HG03432 (cell line): ENCODE results near the gene EPB41L5.

Source experiments
- ATAC-seq: cut with Tn5 transposase; IDR thresholded peaks from one replicate; pipeline ENCODE4 v1.9.1; 2021; ENCODE audit warnings: mild to moderate bottlenecking, moderate library complexity; ENCODE audit not compliant: unreplicated experiment

EPB41L5 gene

DNA sequence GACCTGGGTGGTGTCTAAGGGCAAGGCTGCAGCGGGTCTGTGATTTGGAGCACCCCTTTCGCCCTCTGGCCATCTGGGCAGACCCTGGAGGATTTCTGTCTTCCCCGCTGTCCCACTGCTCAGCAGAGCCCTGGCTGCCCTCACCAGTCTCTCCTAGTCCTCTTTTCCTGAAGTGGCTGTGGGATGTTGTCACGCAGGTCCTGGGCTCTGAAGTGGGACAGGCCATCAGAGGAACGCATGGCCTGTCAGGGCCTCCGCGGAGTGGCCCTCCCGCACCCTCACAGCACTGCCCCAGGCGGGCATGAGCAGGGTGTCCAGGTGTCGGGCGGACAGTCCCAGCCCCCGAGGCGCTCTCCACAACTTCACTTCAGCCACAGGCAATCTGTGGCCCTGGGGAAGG, 211.4 kb downstream of the EPB41L5 start:
- ATAC-seq: no peak

DNA sequence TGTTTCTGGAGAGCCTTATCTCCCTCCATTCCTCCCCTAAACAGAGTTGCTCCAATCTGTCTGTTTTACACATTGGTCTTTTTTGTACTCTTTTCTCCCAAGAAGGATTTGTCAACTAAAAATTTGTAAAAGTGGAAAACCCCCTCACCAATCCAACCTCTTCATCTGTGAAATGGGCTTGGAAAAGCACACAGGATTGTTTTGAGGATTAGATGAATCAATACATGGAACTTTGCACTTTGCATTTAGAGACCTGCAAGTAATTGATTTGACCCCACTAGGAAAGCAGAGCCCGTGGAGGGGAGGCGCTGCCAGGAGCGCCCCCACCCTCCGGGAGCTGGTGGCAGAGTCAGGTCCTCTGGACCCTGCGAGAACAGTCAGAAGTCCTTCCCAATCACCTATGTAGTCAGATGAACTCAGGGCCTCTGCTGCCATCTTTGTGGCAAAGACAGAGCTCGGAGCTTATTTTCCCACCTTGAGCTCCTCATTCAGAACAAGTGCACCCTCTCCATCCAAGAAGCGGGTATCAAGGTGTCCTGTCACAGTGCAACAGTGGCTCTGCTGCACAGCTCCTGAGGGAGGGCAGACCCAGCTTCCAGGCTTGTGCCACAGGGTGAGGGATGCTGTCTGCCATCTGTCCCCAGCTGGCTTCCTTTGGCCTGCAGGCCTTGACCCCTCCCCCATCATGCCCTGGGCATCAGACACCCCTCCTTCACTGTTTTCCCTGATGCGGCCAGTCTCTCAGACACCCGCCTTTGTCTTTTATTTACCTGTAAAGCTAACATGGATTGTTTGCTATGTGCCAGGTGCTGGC, 212.1 kb downstream of the EPB41L5 start:
- ATAC-seq: no peak

DNA sequence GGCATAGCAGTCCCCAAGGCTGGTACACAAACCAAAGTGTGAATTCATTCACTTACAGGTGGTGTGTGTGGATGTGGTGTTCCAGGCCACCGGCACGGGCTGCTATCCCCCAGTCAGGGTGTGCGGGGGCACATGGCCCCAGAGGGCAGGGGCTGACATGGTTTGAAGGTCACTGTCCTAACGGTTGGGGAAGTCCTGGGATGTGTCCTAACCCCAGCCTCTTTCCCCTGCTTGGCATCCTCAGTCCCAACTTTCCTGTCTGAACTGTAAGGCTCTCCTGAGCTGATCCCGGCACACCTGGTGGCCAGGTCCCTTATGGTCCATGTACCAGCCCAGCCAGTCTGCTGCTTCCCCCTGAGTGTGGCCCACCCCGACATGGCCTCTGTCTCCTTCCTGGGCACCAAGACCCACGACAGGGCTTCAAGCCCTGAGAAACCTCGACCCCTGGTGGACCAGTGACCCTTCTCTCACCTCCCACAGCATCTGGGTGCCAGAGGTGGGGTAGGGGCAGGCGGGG, 212.7 kb downstream of the EPB41L5 start:
- no peak for ATAC-seq

DNA sequence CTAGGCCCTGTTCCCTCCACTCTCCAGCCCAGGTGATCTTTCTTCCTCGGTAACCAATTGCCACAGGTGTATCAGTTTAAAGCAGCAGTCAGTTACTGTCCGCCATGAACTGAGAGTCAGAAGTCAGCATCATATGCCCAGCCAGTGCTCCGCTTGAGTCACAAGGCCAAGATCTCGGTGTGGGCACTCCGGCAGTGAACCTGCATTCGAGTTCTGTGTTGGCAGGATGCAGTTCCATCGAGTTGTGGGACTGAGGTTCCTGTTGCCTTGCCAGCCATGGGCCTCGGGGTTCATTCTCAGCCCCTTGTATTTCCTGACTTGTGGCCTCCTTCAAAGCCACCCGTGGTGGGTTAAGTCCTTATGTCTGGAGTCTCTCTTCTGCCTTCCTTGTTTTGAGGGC, 213.4 kb downstream of the EPB41L5 start:
- no peak for ATAC-seq

DNA sequence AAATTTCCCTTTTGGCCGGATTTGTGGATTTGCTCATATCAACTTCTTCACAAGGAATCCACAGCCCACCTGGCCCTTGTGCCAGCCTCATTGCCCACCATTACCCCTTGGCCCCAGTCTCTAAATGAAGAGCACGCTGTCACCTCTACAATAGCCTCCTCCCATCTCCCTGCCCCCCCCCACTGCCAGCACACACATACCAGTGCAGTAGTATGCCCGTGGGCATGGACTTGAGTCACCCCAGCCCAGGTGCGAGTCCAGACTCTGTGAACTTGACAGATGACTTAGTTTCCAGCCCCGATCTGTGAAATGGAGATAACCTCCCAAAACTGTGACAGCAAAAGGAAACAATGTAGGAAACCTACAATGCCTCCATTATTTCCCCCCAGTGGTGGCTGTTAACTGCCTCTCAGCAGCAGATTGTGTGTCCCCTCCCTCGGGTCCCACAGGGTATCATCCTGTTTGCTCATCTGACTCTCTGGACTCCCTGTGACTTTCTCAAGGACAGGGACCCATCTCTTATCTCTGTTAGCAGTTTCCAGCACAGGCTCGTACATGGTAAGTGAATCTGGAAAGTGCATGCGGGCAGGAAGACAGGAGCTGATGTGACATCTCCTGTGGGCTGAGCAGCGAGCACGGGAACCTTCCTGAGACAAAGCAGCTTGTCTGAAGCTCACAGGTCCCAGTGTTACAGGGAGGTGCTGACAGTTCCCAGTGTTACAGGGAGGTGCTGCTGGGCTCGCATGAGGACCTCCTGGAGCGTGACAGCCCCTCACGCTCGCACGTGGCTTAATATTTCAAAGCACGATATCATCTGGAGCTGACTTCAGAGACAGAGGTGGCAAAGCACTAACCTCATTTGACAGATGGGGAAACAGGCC, 214.5 kb downstream of the EPB41L5 start:
- no peak for ATAC-seq

DNA sequence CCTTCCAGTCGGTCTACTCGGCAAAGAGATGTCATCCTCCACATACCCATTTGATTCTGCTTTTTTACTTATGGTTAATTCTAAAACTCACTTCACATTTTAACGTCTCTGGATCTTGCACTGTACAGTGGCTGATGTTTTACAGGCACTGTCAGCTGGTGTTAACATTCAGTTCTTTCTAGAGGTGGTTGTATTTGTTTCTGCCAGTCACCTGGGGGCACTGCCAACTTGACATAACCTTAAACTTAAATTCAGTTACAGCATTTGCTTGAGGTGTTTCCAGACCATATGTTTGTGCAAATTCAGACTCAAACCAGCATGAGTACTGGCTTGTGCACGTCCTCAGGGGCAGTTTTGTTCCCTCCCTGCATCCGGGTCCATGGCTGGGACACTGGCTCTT, 215.6 kb downstream of the EPB41L5 start:
- ATAC-seq: no peak
